ENCODE data around the gene CDYL2.

- TF ChIP-seq CTCF (IDR thresholded peaks at IDR 0.05) (no peak), POLR2A (IDR thresholded peaks at IDR 0.05) (no peak)
Observed at GRCh38 chr16:80819988-80820387, 15.6 kb upstream of the CDYL2 start.
